Stimulated activated CD4-positive, alpha-beta T cell treated with anti-CD3 and anti-CD28 coated beads, Interleukin-1b, Interleukin-23, amount 100 ng/mL, for 1 hour (primary cell): Measurements from ENCODE around the gene STIM2.
"Not testable (repeated sequence)": the region's sequence is repeated elsewhere in the genome, so short reads cannot be mapped to it uniquely, and the experiment has no call there.

Source experiments
- DNase-seq, 2 donors: peaks; one replicate each; pipeline ENCODE4 v3.0.0-alpha.2; 2020; ENCODE audit warnings: low read depth in 2 of 2

STIM2 gene

GRCh38 chr4:27001398-27002164 is 140.9 kb downstream of the STIM2 start:
- no peak for DNase-seq

GRCh38 chr4:27003642-27004113 is 143.0 kb downstream of the STIM2 start:
- no peak for DNase-seq

GRCh38 chr4:27005501-27005900 is 144.9 kb downstream of the STIM2 start:
- DNase-seq: no peak

- DNase-seq: no peak
Measured at GRCh38 chr4:27005905-27006590, 145.4 kb downstream of the STIM2 start.

GRCh38 chr4:27006646-27007045 is 146.0 kb downstream of the STIM2 start:
- DNase-seq: no peak

- DNase-seq: no peak
Measured at GRCh38 chr4:27007507-27007906, 146.9 kb downstream of the STIM2 start.

GRCh38 chr4:27008679-27009078 is 148.0 kb downstream of the STIM2 start:
- DNase-seq: no peak

GRCh38 chr4:27009539-27009938 is 148.9 kb downstream of the STIM2 start:
- DNase-seq: no peak

GRCh38 chr4:27010334-27010940 is 149.8 kb downstream of the STIM2 start:
- peak; percentile 17 to 42 for DNase-seq

GRCh38 chr4:27011401-27011800 is 150.8 kb downstream of the STIM2 start:
- no peak for DNase-seq

GRCh38 chr4:27013012-27013411 is 152.4 kb downstream of the STIM2 start:
- no peak for DNase-seq

GRCh38 chr4:27016551-27016950 is 155.9 kb downstream of the STIM2 start:
- DNase-seq: no peak

- no peak for DNase-seq
Measured at GRCh38 chr4:27017623-27018022, 157.0 kb downstream of the STIM2 start.

GRCh38 chr4:27018076-27018475 is 157.4 kb downstream of the STIM2 start:
- DNase-seq: no peak

- no peak for DNase-seq
Measured at GRCh38 chr4:27018910-27019309, 158.3 kb downstream of the STIM2 start.

- DNase-seq: no peak
Measured at GRCh38 chr4:27019766-27020165, 159.1 kb downstream of the STIM2 start.

- DNase-seq: no peak
Measured at GRCh38 chr4:27020203-27020602, 159.6 kb downstream of the STIM2 start.

- DNase-seq: no peak
Measured at GRCh38 chr4:27020603-27021002, 160.0 kb downstream of the STIM2 start.

- no peak for DNase-seq
Measured at GRCh38 chr4:27022963-27023362, 162.3 kb downstream of the STIM2 start.

GRCh38 chr4:27023366-27023765 is 162.7 kb downstream of the STIM2 start:
- DNase-seq: no peak

- no peak for DNase-seq
Measured at GRCh38 chr4:27024805-27025204, 164.2 kb downstream of the STIM2 start.

- DNase-seq: no peak
Measured at GRCh38 chr4:27027428-27027827, 166.8 kb downstream of the STIM2 start.

GRCh38 chr4:27035127-27035526 is 174.5 kb downstream of the STIM2 start:
- not testable (repeated sequence) for DNase-seq
